ENCODE measurements around the gene MROH7. TPM values are rescaled to one million over a fixed set of nuclear protein-coding genes. Genes with fewer than 3 reads are reported as not detected.

The MROH7 gene
- total and polyA plus RNA-seq, 9 of the 15 experiments (the other 6 are each of a cell fraction or from before 2014, with no cell fraction given), result not detected

DNA sequence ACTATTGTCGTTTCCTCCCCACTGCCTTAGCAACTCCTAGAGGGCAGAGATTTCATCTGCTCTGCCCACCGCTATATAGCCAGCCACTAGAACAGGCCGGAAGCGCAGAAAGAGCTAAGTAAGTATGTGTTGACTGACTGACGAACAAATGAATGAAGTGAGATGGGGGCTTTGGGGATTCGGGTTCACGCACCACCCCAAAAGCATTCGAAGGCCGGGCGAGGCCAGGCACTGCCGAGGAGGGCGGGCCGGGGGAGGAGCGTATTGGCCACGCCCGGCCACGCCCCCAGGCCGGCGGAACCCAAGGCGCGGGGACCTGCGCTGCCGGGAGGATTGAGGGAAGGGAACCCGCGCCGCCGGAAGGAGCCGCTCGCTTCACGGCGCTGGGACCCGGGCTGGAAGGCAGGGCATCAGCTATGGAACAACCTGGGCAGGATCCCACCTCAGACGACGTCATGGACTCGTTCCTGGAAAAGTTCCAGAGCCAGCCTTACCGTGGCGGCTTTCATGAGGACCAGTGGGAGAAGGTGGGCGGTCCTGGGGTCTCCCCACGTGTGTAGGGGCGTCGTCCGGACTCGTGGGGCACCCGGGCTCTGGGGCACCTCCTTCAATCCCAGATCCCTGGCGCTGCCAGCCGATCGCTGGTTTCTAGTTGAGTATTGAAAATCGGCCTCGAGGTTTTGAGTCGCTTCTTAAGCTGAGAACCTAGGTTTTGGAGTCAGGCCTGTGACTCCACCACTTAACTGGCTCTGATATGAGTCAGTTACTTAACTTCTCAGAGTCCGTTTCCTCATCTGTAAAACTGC lies 74.1 kb downstream of the MROH7 start, which contains the start of gene TTC4 (continued):
- TF ChIP-seq, protein P1, sequence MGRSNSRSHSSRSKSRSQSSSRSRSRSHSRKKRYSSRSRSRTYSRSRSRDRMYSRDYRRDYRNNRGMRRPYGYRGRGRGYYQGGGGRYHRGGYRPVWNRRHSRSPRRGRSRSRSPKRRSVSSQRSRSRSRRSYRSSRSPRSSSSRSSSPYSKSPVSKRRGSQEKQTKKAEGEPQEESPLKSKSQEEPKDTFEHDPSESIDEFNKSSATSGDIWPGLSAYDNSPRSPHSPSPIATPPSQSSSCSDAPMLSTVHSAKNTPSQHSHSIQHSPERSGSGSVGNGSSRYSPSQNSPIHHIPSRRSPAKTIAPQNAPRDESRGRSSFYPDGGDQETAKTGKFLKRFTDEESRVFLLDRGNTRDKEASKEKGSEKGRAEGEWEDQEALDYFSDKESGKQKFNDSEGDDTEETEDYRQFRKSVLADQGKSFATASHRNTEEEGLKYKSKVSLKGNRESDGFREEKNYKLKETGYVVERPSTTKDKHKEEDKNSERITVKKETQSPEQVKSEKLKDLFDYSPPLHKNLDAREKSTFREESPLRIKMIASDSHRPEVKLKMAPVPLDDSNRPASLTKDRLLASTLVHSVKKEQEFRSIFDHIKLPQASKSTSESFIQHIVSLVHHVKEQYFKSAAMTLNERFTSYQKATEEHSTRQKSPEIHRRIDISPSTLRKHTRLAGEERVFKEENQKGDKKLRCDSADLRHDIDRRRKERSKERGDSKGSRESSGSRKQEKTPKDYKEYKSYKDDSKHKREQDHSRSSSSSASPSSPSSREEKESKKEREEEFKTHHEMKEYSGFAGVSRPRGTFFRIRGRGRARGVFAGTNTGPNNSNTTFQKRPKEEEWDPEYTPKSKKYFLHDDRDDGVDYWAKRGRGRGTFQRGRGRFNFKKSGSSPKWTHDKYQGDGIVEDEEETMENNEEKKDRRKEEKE (IDR thresholded peaks at IDR 0.05; ENCODE audit: borderline replicate concordance in 1 of 2, control insufficient read depth in 1 of 2, low read depth in 2 of 2, low read length in 1 of 2), result peak in 1 of 2 experiments; percentile 93; a peak in 2 of 4 replicates
- TF ChIP-seq CBX5 (IDR thresholded peaks at IDR 0.05; ENCODE audit: borderline replicate concordance, low read depth) (peak; percentile 79; the same call in 1 of the 2 replicates), ZNF253 (CRISPR knock-in tag; conservative IDR thresholded peaks at IDR 0.05) (no peak), MEIS2 (IDR thresholded peaks at IDR 0.05; ENCODE audit: partially characterized antibody) (peak; percentile 4), ZNF224 (CRISPR knock-in tag; IDR thresholded peaks at IDR 0.05) (no peak), RBM14 (IDR thresholded peaks at IDR 0.05; ENCODE audit: borderline replicate concordance, insufficient read depth, low read depth, low read length) (0 out of 2 replicates have a peak, but pooled peaks have one; percentile 72), SIX5 (IDR thresholded peaks at IDR 0.05; ENCODE audit: borderline replicate concordance in 1 of 2, insufficient read depth in 1 of 2, low read depth in 1 of 2, low read length in 2 of 2) (peak; percentile 58 to 59; a peak in 3 of 4 replicates), HMG20B (CRISPR knock-in tag; IDR thresholded peaks at IDR 0.05) (no peak), POLR2AphosphoS2 (IDR thresholded peaks at IDR 0.05; ENCODE audit: low read length) (peak; percentile 70; the same call in 1 of the 2 replicates), ZBTB8A (IDR thresholded peaks at IDR 0.05; ENCODE audit: partially characterized antibody) (no peak), POLR2H (tag; IDR thresholded peaks at IDR 0.05; ENCODE audit: low read depth) (no peak), FOXK1 (CRISPR knock-in tag; IDR thresholded peaks at IDR 0.05; ENCODE audit: borderline replicate concordance) (0 out of 2 replicates have a peak, but pooled peaks have one; percentile 49)
- TF ChIP-seq, protein P2, sequence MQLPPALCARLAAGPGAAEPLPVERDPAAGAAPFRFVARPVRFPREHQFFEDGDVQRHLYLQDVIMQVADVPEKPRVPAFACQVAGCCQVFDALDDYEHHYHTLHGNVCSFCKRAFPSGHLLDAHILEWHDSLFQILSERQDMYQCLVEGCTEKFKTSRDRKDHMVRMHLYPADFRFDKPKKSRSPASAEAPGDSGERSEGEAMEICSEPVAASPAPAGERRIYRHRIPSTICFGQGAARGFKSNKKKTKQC (CRISPR knock-in tag; IDR thresholded peaks at IDR 0.05), result no peak
- TF ChIP-seq, protein P3, sequence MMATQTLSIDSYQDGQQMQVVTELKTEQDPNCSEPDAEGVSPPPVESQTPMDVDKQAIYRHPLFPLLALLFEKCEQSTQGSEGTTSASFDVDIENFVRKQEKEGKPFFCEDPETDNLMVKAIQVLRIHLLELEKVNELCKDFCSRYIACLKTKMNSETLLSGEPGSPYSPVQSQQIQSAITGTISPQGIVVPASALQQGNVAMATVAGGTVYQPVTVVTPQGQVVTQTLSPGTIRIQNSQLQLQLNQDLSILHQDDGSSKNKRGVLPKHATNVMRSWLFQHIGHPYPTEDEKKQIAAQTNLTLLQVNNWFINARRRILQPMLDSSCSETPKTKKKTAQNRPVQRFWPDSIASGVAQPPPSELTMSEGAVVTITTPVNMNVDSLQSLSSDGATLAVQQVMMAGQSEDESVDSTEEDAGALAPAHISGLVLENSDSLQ (IDR thresholded peaks at IDR 0.05), result peak; percentile 52; the same call in 1 of the 2 replicates
- TF ChIP-seq, protein P4, sequence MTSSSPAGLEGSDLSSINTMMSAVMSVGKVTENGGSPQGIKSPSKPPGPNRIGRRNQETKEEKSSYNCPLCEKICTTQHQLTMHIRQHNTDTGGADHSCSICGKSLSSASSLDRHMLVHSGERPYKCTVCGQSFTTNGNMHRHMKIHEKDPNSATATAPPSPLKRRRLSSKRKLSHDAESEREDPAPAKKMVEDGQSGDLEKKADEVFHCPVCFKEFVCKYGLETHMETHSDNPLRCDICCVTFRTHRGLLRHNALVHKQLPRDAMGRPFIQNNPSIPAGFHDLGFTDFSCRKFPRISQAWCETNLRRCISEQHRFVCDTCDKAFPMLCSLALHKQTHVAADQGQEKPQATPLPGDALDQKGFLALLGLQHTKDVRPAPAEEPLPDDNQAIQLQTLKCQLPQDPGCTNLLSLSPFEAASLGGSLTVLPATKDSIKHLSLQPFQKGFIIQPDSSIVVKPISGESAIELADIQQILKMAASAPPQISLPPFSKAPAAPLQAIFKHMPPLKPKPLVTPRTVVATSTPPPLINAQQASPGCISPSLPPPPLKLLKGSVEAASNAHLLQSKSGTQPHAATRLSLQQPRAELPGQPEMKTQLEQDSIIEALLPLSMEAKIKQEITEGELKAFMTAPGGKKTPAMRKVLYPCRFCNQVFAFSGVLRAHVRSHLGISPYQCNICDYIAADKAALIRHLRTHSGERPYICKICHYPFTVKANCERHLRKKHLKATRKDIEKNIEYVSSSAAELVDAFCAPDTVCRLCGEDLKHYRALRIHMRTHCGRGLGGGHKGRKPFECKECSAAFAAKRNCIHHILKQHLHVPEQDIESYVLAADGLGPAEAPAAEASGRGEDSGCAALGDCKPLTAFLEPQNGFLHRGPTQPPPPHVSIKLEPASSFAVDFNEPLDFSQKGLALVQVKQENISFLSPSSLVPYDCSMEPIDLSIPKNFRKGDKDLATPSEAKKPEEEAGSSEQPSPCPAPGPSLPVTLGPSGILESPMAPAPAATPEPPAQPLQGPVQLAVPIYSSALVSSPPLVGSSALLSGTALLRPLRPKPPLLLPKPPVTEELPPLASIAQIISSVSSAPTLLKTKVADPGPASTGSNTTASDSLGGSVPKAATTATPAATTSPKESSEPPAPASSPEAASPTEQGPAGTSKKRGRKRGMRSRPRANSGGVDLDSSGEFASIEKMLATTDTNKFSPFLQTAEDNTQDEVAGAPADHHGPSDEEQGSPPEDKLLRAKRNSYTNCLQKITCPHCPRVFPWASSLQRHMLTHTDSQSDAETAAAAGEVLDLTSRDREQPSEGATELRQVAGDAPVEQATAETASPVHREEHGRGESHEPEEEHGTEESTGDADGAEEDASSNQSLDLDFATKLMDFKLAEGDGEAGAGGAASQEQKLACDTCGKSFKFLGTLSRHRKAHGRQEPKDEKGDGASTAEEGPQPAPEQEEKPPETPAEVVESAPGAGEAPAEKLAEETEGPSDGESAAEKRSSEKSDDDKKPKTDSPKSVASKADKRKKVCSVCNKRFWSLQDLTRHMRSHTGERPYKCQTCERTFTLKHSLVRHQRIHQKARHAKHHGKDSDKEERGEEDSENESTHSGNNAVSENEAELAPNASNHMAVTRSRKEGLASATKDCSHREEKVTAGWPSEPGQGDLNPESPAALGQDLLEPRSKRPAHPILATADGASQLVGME (CRISPR knock-in tag; IDR thresholded peaks at IDR 0.05), result 0 out of 2 replicates have a peak, but pooled peaks have one; percentile 55
